ENCODE results near the gene SCUBE3.

- TF ChIP-seq GATA2 (IDR thresholded peaks at IDR 0.05; ENCODE audit: low read depth, low read length) (no peak), GATA3 (IDR thresholded peaks at IDR 0.05; ENCODE audit: low read depth, low read length) (no peak)
Observed at GRCh38 chr6:35191889-35192288, 21.9 kb upstream of the SCUBE3 start.
